ENCODE measurements around the gene POTED.
"Not testable (repeated sequence)": the region's sequence is repeated elsewhere in the genome, so short reads cannot be mapped to it uniquely, and the experiment has no call there.

DNA sequence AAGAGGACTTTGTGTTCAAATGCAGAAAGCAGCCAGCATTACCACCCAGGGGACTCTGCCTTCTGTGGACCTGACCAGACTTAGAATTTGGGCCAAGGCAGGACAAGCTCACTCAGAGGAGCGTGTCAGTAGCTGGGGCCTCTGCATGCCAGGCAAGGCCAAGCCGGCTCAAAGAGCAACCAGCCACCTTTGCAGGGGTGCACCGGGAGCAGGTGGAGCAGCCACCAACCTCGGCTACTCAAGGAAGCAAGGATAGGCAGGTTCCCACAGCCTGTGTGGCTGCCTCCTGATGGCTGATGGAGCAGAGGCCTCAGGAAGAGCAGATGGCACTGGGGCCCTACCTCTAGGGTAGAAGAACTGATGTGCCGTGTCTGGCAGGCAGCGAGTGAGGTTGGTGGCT, 42.2 kb downstream of the POTED start:
- TF ChIP-seq, protein P1, sequence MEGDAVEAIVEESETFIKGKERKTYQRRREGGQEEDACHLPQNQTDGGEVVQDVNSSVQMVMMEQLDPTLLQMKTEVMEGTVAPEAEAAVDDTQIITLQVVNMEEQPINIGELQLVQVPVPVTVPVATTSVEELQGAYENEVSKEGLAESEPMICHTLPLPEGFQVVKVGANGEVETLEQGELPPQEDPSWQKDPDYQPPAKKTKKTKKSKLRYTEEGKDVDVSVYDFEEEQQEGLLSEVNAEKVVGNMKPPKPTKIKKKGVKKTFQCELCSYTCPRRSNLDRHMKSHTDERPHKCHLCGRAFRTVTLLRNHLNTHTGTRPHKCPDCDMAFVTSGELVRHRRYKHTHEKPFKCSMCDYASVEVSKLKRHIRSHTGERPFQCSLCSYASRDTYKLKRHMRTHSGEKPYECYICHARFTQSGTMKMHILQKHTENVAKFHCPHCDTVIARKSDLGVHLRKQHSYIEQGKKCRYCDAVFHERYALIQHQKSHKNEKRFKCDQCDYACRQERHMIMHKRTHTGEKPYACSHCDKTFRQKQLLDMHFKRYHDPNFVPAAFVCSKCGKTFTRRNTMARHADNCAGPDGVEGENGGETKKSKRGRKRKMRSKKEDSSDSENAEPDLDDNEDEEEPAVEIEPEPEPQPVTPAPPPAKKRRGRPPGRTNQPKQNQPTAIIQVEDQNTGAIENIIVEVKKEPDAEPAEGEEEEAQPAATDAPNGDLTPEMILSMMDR (conservative IDR thresholded peaks at IDR 0.05), result not testable (repeated sequence)
- TF ChIP-seq ZFX (IDR thresholded peaks at IDR 0.05), result not testable (repeated sequence)

Measured in C4-2B (cell line).